OCI-LY7 (cell line): ENCODE data around the gene SCFD2. TPM values are rescaled to one million over a fixed set of nuclear protein-coding genes. Genes with fewer than 3 reads are reported as not detected.

Source experiments
- BruUV-seq: library from RNA; stranded (reverse); fragments of 400-500 nt; replicated peaks from 2 replicates; lab custom pipeline; 2021; lab: Mats Ljungman, UMichigan
- CTCF ChIA-PET: fragments of 300-600 bp; sonication (Branson Sonifier 250); formaldehyde crosslinking; loops from one replicate; lab custom pipeline; 2022; ENCODE audit warnings: antibody characterized with exemption; ENCODE audit not compliant: unreplicated experiment; lab: Charles Lee
- POLR2A ChIA-PET: fragments of 300-600 bp; sonication (Branson Sonifier 250); formaldehyde crosslinking; loops from one replicate; lab custom pipeline; 2022; ENCODE audit warnings: antibody characterized with exemption; lab: Charles Lee
- DNase-seq: peaks from one replicate; pipeline ENCODE4 v3.0.0-alpha.2; 2015; ENCODE audit warnings: low spot score
- H2AFZ ChIP-seq: fragments of 200-600 bp; sonication (generic), shearing (Covaris generic); 2 replicates; pipeline ENCODE4 v1.6.1; 2014; ENCODE audit warnings: mild to moderate bottlenecking, antibody characterized with exemption, low read length, moderate library complexity
- H3K27ac ChIP-seq: fragments of 200-600 bp; sonication (generic); 2 replicates; pipeline ENCODE4 v1.5.1; 2014; ENCODE audit warnings: mixed run types, low read depth, mild to moderate bottlenecking, moderate library complexity, low read length, inconsistent platforms; ENCODE audit not compliant: poor library complexity, severe bottlenecking
- H3K36me3 ChIP-seq: fragments of 200-600 bp; sonication (generic); 2 replicates; pipeline ENCODE4 v1.6.1; 2014; ENCODE audit warnings: mild to moderate bottlenecking, antibody characterized with exemption, low read length, moderate library complexity, mixed read lengths; ENCODE audit not compliant: insufficient read depth
- H3K4me1 ChIP-seq: fragments of 200-600 bp; sonication (generic); 2 replicates; pipeline ENCODE4 v1.5.1; 2014; ENCODE audit warnings: mild to moderate bottlenecking, low read length; ENCODE audit not compliant: insufficient read depth, poor library complexity, severe bottlenecking
- H3K4me2 ChIP-seq: fragments of 200-600 bp; sonication (generic); 2 replicates; pipeline ENCODE4 v1.6.1; 2014; ENCODE audit warnings: mild to moderate bottlenecking, low read length
- H3K4me3 ChIP-seq: fragments of 200-600 bp; sonication (generic); 2 replicates; pipeline ENCODE4 v1.5.1; 2014; ENCODE audit warnings: mild to moderate bottlenecking, low read depth, low read length; ENCODE audit not compliant: poor library complexity, severe bottlenecking
- H3K79me2 ChIP-seq: fragments of 200-600 bp; sonication (generic); 2 replicates; pipeline ENCODE4 v1.6.1; 2016; ENCODE audit warnings: low read depth, mild to moderate bottlenecking, low read length, moderate library complexity, mixed read lengths; ENCODE audit not compliant: insufficient read depth
- H3K9me2 ChIP-seq: fragments of 200-600 bp; sonication (generic); 2 replicates; pipeline ENCODE4 v1.6.1; 2016; ENCODE audit warnings: mild to moderate bottlenecking, low read length, mixed read lengths; ENCODE audit not compliant: insufficient read depth
- H3K9me3 ChIP-seq: fragments of 200-600 bp; sonication (generic); 2 replicates; pipeline ENCODE4 v1.6.1; 2014; ENCODE audit warnings: mild to moderate bottlenecking, mixed run types, low read length, mixed read lengths
- H4K20me1 ChIP-seq: fragments of 200-600 bp; sonication (generic); 2 replicates; pipeline ENCODE4 v1.6.1; 2014; ENCODE audit warnings: mild to moderate bottlenecking, antibody characterized with exemption, low read length, moderate library complexity, mixed read lengths; ENCODE audit not compliant: insufficient read depth
- CTCF ChIP-seq: fragments of 200-600 bp; sonication (generic); conservative IDR thresholded peaks from 2 replicates; pipeline ENCODE4 v1.5.1; 2014; ENCODE audit warnings: mild to moderate bottlenecking, antibody characterized with exemption, low read length, moderate library complexity, mixed read lengths
- EZH2phosphoT487 ChIP-seq: fragments of 200-600 bp; sonication (generic); IDR thresholded peaks from 2 replicates; pipeline ENCODE4 v1.6.1; 2018; ENCODE audit warnings: low read depth, borderline replicate concordance, mild to moderate bottlenecking, mixed run types, antibody characterized with exemption, low read length, moderate library complexity, mixed read lengths
- intact Hi-C: fragments of 100-400 bp; cut with micrococcal nuclease; formaldehyde crosslinking; loops from one replicate; pipeline ENCODE4 v1.10.0; 2022; ENCODE audit not compliant: unreplicated experiment
- total RNA-seq, 2 experiments: library from RNA; depleted of rRNA in 1 of 2; stranded (reverse); fragments of >200 nt in 1 of 2; shearing (Covaris generic) in 1 of 2; gene quantifications; 2 replicates each; pipeline ENCODE4 v1.2.3, GENCODE V29; 2014 to 2022

Gene SCFD2
- total RNA-seq, 2 experiments from 2014 or later = 27.2 to 52.0 TPM

DNA sequence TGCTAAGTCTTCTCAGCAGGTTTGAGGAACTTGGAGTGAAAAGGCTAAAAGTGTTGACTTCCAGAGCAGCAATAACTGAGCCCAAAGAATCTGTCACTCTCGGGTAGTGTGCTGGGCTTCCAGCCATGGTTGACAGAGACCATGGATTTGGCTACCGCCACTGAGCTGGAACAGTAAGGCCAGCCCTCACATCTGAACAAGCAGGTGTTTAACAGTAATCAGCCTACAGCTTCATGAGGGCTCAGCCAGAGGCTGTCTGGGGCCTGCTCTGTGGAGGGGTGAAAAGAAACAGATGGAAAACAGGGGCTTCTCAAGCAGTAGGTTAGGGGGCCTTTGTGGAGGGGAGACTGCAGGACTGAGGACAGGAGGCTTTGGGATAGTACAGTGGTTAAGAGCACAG, 488.8 kb downstream of the SCFD2 start:
- no peak overlapping the region for H2AFZ ChIP-seq
- ChIA-PET CTCF (no interaction called here), POLR2A (no interaction called here)
- intact Hi-C loops = no loop called here
- no peak overlapping the region for H3K27ac ChIP-seq
- no peaks in the 10 kb centered on the region for H4K20me1 ChIP-seq
- H3K4me2 ChIP-seq = no peak overlapping the region
- TF ChIP-seq EZH2phosphoT487 (no peak), CTCF (no peak)
- H3K9me2 ChIP-seq = no peaks in the 10 kb centered on the region
- H3K79me2 ChIP-seq = no peaks in the 10 kb centered on the region
- H3K36me3 ChIP-seq = no peaks in the 10 kb centered on the region
- BruUV-seq = no TSS peak
- H3K9me3 ChIP-seq = no peaks in the 10 kb centered on the region
- DNase-seq = no peak
- no peaks in the 10 kb centered on the region for H3K4me1 ChIP-seq
- H3K4me3 ChIP-seq = no peak overlapping the region

- intact Hi-C loops = no loop called here
- DNase-seq = no peak
- POLR2A ChIA-PET = no interaction called here
- Histone ChIP-seq H3K27ac (no peak overlapping the region), H3K79me2 (no peaks in the 10 kb centered on the region), H3K9me3 (no peaks in the 10 kb centered on the region), H3K36me3 (no peaks in the 10 kb centered on the region), H2AFZ (no peak overlapping the region), H3K9me2 (no peaks in the 10 kb centered on the region), H4K20me1 (no peaks in the 10 kb centered on the region), H3K4me1 (no peaks in the 10 kb centered on the region), H3K4me2 (no peak overlapping the region), H3K4me3 (no peak overlapping the region)
- CTCF ChIA-PET = no interaction called here
- BruUV-seq = no TSS peak
- no peak for TF ChIP-seq EZH2phosphoT487
Observed at GRCh38 chr4:52876069-52876468, 489.8 kb downstream of the SCFD2 start.

- intact Hi-C loops = no loop called here
- no peaks in the 10 kb centered on the region for H3K36me3 ChIP-seq
- CTCF ChIA-PET = no interaction called here
Observed at GRCh38 chr4:52874948-52875347, 490.9 kb downstream of the SCFD2 start.

More at GRCh38 chr4:52874948-52875347, 490.9 kb downstream of the SCFD2 start:
- Histone ChIP-seq H3K4me1 (no peaks in the 10 kb centered on the region), H3K9me2 (no peaks in the 10 kb centered on the region), H3K27ac (no peak overlapping the region), H3K4me3 (no peak overlapping the region), H2AFZ (no peak overlapping the region), H3K4me2 (no peak overlapping the region), H3K79me2 (no peaks in the 10 kb centered on the region), H4K20me1 (no peaks in the 10 kb centered on the region), H3K9me3 (no peaks in the 10 kb centered on the region)
- BruUV-seq = no TSS peak
- DNase-seq = no peak
- POLR2A ChIA-PET = no interaction called here
- TF ChIP-seq CTCF = no peak
- no peak for TF ChIP-seq EZH2phosphoT487
